H9 (cell line): Measurements from ENCODE around the gene DLG2. TPM values are rescaled to one million over a fixed set of nuclear protein-coding genes. Genes with fewer than 3 reads are reported as not detected.

ENCODE experiments used
- DNase-seq: peaks from one replicate; pipeline ENCODE4 v3.0.0-alpha.2; 2017
- H2AFZ ChIP-seq: one replicate; pipeline ENCODE4 v1.6.1; 2013; ENCODE audit warnings: mild to moderate bottlenecking, low read length, control low read depth, moderate library complexity
- H2AK5ac ChIP-seq: 2 replicates; pipeline ENCODE4 v1.6.1; 2013; ENCODE audit warnings: low read length, control low read depth, mixed read lengths; ENCODE audit not compliant: insufficient read length
- H2BK120ac ChIP-seq: one replicate; pipeline ENCODE4 v1.6.1; 2013; ENCODE audit warnings: low read depth, mild to moderate bottlenecking, low read length, control low read depth, inconsistent platforms; ENCODE audit not compliant: poor library complexity, severe bottlenecking
- H2BK12ac ChIP-seq: 2 replicates; pipeline ENCODE4 v1.6.1; 2013; ENCODE audit warnings: low read length, control low read depth, mixed read lengths, low read depth; ENCODE audit not compliant: insufficient read length
- H2BK15ac ChIP-seq: 2 replicates; pipeline ENCODE4 v1.6.1; 2013; ENCODE audit warnings: low read depth, low read length, control low read depth
- H2BK20ac ChIP-seq: one replicate; pipeline ENCODE4 v1.6.1; 2013; ENCODE audit warnings: low read depth, mild to moderate bottlenecking, low read length, control low read depth, inconsistent platforms; ENCODE audit not compliant: poor library complexity, severe bottlenecking
- H2BK5ac ChIP-seq: 2 replicates; pipeline ENCODE4 v1.6.1; 2013; ENCODE audit warnings: low read length, control low read depth, mixed read lengths; ENCODE audit not compliant: insufficient read length
- H3K14ac ChIP-seq: 2 replicates; pipeline ENCODE4 v1.6.1; 2013; ENCODE audit warnings: low read length, control low read depth; ENCODE audit not compliant: insufficient read depth
- H3K18ac ChIP-seq: 2 replicates; pipeline ENCODE4 v1.6.1; 2013; ENCODE audit warnings: low read depth, mild to moderate bottlenecking, mixed read lengths, low read length, control low read depth; ENCODE audit not compliant: insufficient read length
- H3K23ac ChIP-seq: 2 replicates; pipeline ENCODE4 v1.6.1; 2013; ENCODE audit warnings: low read length, control low read depth, mixed read lengths, low read depth; ENCODE audit not compliant: insufficient read length
- H3K23me2 ChIP-seq: 2 replicates; pipeline ENCODE4 v1.6.1; 2013; ENCODE audit warnings: low read depth, mild to moderate bottlenecking, mixed read lengths, low read length, control low read depth; ENCODE audit not compliant: insufficient read length, poor library complexity, severe bottlenecking
- H3K27ac ChIP-seq: 2 replicates; pipeline ENCODE4 v1.5.1; 2013; ENCODE audit warnings: low read length, control low read depth, mixed read lengths, low read depth; ENCODE audit not compliant: insufficient read length
- H3K27me3 ChIP-seq: 2 replicates; pipeline ENCODE4 v1.6.1; 2013; ENCODE audit warnings: low read length, control low read depth, inconsistent platforms; ENCODE audit not compliant: insufficient read depth
- H3K4ac ChIP-seq: 2 replicates; pipeline ENCODE4 v1.6.1; 2013; ENCODE audit warnings: low read depth, mild to moderate bottlenecking, control low read depth, inconsistent platforms, low read length, moderate library complexity
- H3K4me1 ChIP-seq: 2 replicates; pipeline ENCODE4 v1.6.1; 2013; ENCODE audit warnings: low read length, control low read depth, inconsistent platforms; ENCODE audit not compliant: insufficient read depth
- H3K4me2 ChIP-seq: 2 replicates; pipeline ENCODE4 v1.6.1; 2013; ENCODE audit warnings: low read length, control low read depth, mixed read lengths; ENCODE audit not compliant: insufficient read length, insufficient read depth
- H3K56ac ChIP-seq: 2 replicates; pipeline ENCODE4 v1.6.1; 2013; ENCODE audit warnings: low read depth, mild to moderate bottlenecking, mixed read lengths, low read length, control low read depth; ENCODE audit not compliant: insufficient read length
- H3K79me1 ChIP-seq: 2 replicates; pipeline ENCODE4 v1.6.1; 2013; ENCODE audit warnings: low read depth, mild to moderate bottlenecking, moderate library complexity, low read length, control low read depth, inconsistent platforms; ENCODE audit not compliant: insufficient read depth, poor library complexity, severe bottlenecking
- H3K79me2 ChIP-seq: 2 replicates; pipeline ENCODE4 v1.6.1; 2013; ENCODE audit warnings: low read length, control low read depth, inconsistent platforms; ENCODE audit not compliant: insufficient read depth
- H3K9ac ChIP-seq: 2 replicates; pipeline ENCODE4 v1.6.1; 2013; ENCODE audit warnings: low read length, control low read depth, mixed read lengths; ENCODE audit not compliant: insufficient read length; ENCODE audit errors: extremely low read depth
- H3K9me3 ChIP-seq: one replicate; pipeline ENCODE4 v1.6.1; 2013; ENCODE audit warnings: low read depth, low read length, inconsistent platforms; ENCODE audit not compliant: control insufficient read depth
- H3T11ph ChIP-seq: one replicate; pipeline ENCODE4 v1.6.1; 2013; ENCODE audit warnings: mild to moderate bottlenecking, low read length, control low read depth, inconsistent platforms
- H4K20me1 ChIP-seq: one replicate; pipeline ENCODE4 v1.6.1; 2013; ENCODE audit not compliant: control insufficient read depth, insufficient read length, insufficient read depth
- H4K5ac ChIP-seq: 2 replicates; pipeline ENCODE4 v1.6.1; 2013; ENCODE audit warnings: low read depth, mild to moderate bottlenecking, mixed read lengths, low read length, control low read depth; ENCODE audit not compliant: insufficient read length
- H4K8ac ChIP-seq: replicated peaks from 2 replicates; pipeline ENCODE4 v1.6.1; 2013; ENCODE audit warnings: low read length, control low read depth, mixed read lengths, low read depth; ENCODE audit not compliant: insufficient read length
- H4K91ac ChIP-seq: 2 replicates; pipeline ENCODE4 v1.6.1; 2013; ENCODE audit warnings: low read depth, mild to moderate bottlenecking, moderate library complexity, mixed read lengths, low read length, control low read depth; ENCODE audit not compliant: insufficient read length
- H3K27ac Mint-ChIP-seq, 3 experiments: 2 replicates in 2 of 3; 3 replicates in 1 of 3; pipeline ENCODE4 v1.8.0; 2020 to 2021; ENCODE audit warnings: mixed read lengths in 3 of 3, mild to moderate bottlenecking in 1 of 3, moderate library complexity in 1 of 3
- H3K27me3 Mint-ChIP-seq: 2 replicates; pipeline ENCODE4 v1.8.0; 2021; ENCODE audit warnings: low read depth, mild to moderate bottlenecking, moderate library complexity, mixed read lengths
- H3K36me3 Mint-ChIP-seq, 3 experiments: 2 replicates in 2 of 3; 3 replicates in 1 of 3; pipeline ENCODE4 v1.8.0; 2020 to 2021; ENCODE audit warnings: low read depth in 3 of 3, mixed read lengths in 3 of 3; ENCODE audit not compliant: insufficient read depth in 1 of 3
- H3K4me1 Mint-ChIP-seq, 2 experiments: 2 replicates each; pipeline ENCODE4 v1.8.0; 2020; ENCODE audit warnings: mixed read lengths in 2 of 2
- H3K4me3 Mint-ChIP-seq, 2 experiments: 2 replicates in 1 of 2; 3 replicates in 1 of 2; pipeline ENCODE4 v1.8.0; 2020 to 2021; ENCODE audit warnings: mild to moderate bottlenecking in 2 of 2, mixed read lengths in 2 of 2, moderate library complexity in 1 of 2
- H3K9me3 Mint-ChIP-seq, 2 experiments: 2 replicates in 1 of 2; 3 replicates in 1 of 2; pipeline ENCODE4 v1.8.0; 2020; ENCODE audit warnings: mild to moderate bottlenecking in 2 of 2, mixed read lengths in 2 of 2, moderate library complexity in 1 of 2
- CTCF ChIP-seq: fragments of 200-600 bp; sonication (generic); conservative IDR thresholded peaks from 3 replicates; pipeline ENCODE4 v1.8.0; 2021; ENCODE audit warnings: antibody characterized with exemption, mild to moderate bottlenecking
- WGBS: extraction: QIAGEN DNeasy Blood & Tissue Kit; methylation state at CpG from one replicate; pipeline ENCODE4 v1.1.7; 2013; ENCODE audit warnings: missing lambda C conversion rate, low lambda C conversion rate, mixed read lengths; ENCODE audit not compliant: insufficient read length; ENCODE audit errors: extremely low coverage; 5-methylcytosine and 5-hydroxymethylcytosine counted together
- total RNA-seq: library from RNA; stranded (reverse); gene quantifications from 2 replicates; pipeline ENCODE4 v1.2.1, GENCODE V29; 2021

The DLG2 gene
- total RNA-seq, 1 experiment from 2014 or later = 8.0 TPM

DNA sequence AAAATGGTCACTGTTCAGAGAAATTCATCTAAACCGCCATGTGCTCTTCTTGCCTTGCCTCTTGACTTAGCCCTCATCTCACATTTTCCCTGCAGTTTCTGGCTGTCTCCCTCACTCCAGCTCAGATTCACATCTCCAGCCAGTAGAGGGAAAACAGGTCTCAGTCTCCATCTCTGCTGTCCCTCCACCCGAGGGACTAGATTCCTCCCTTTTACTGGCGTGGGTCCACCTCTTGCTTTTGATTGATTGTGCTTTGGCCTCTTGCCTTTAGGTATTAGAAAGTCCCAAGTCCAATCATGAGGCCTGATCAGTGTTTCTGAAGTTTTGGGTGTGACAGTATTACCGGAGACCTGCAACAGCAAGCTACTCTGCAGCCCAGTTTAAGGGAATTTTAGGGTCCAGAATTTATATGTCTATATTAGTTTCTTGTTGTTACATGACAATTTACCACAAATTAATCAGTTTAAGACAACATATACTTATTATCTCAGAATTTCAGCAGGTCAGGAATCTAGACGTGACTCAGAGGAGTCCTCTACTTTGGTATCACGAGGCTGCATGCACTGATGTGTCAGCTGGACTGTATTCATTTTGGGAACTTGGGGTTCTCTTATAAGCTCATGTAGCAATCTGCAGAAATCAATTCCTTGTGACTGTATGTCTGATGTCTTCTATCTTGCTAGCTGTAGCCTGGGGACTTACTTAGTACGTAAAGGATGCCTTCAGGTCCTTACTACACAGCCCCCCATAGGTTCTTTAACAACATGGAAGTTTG is 1535.7 kb downstream of the DLG2 start:
- WGBS = no CpG with 5 or more reads among the region's 7 CpGs
- H3K36me3 Mint-ChIP-seq = no peaks in the 10 kb centered on the region; a peak in 1 of 7 replicates
- H3K18ac ChIP-seq = no peak overlapping the region
- H3K27ac Mint-ChIP-seq = peak overlapping the region in 1 of 3 experiments; percentile 47; a peak in 1 of 7 replicates
- no peaks in the 10 kb centered on the region for H3K9me3 Mint-ChIP-seq
- H2BK5ac ChIP-seq = no peak overlapping the region
- no peak overlapping the region for H4K91ac ChIP-seq
- no peak overlapping the region for H2BK15ac ChIP-seq
- H3K27me3 ChIP-seq = no peaks in the 10 kb centered on the region
- no peak overlapping the region for H3T11ph ChIP-seq
- no peak overlapping the region for H2BK120ac ChIP-seq
- H3K4me1 ChIP-seq = no peaks in the 10 kb centered on the region
- no peak overlapping the region for H3K9ac ChIP-seq
- peak overlapping the region; percentile 59 for H4K5ac ChIP-seq
- TF ChIP-seq CTCF = peak; percentile 22; the same call in 2 of the 3 replicates
- DNase-seq = peak; percentile 43
- no peaks in the 10 kb centered on the region for H3K79me1 ChIP-seq
- H3K27me3 Mint-ChIP-seq = no peaks in the 10 kb centered on the region
- H3K4me1 Mint-ChIP-seq = no peaks in the 10 kb centered on the region
- H3K14ac ChIP-seq = no peak overlapping the region
- no peak overlapping the region for H4K8ac ChIP-seq
- H2AFZ ChIP-seq = no peak overlapping the region
- H2AK5ac ChIP-seq = no peak overlapping the region
- no peak overlapping the region for H2BK20ac ChIP-seq
- no peak overlapping the region for H3K4me3 Mint-ChIP-seq
- no peaks in the 10 kb centered on the region for H4K20me1 ChIP-seq
- H3K79me2 ChIP-seq = no peaks in the 10 kb centered on the region
- H3K9me3 ChIP-seq = no peaks in the 10 kb centered on the region
- H3K23me2 ChIP-seq = no peaks in the 10 kb centered on the region
- H3K23ac ChIP-seq = no peak overlapping the region
- H2BK12ac ChIP-seq = no peak overlapping the region
- no peak overlapping the region for H3K4me2 ChIP-seq
- H3K56ac ChIP-seq = no peak overlapping the region
- H3K4ac ChIP-seq = no peak overlapping the region
- H3K27ac ChIP-seq = no peak overlapping the region
